RPMI8226 (cell line): ENCODE results near the gene BLVRA.
A peak's percentile ranks its signal among the peaks of the same experiment; 100 is the strongest.

Source experiments
- DNase-seq: peaks from one replicate; pipeline ENCODE4 v3.0.0-alpha.2; 2015

Gene BLVRA

DNA sequence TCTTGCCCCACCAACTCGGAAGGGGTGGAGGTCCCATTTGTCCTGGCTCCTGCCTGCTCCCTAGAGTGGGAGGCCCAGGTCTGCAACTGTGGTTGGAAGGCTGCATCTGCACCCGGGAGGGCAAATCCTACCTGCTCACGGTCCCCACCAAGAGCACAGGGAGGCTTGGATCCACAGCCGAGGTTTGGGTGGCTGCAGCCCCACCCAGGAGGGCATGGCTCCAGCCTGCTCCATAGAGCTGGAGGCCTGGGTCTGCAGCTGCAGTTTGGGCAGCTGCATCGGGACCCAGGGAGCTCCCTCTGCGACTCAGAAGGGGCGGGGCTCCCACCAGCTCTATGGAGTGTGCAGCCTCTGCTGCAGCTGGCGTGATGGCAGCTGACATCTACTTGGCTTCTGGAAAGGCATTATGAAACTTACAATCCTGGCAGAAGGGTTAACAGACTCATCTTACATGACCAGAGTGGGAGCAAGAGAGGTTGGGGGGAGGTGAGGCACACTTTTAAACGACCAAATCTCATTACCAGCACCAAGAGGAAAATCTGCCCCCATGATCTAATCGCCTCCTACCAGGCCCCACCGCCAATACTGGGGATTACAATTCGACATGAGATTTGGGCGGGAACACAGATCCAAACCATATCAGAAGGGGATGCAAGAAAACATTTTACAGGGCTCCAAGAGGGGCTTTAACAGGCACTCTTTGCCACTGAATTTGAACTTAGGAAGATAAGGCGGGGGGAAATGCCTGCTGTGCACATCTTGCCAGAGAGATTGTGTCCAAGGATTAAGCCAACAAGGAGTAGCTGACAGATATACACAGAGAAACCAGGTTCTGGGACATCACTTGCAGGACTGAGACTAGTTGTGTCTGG is 8.2 kb upstream of the BLVRA start:
- DNase-seq, result peak; percentile 88

DNA sequence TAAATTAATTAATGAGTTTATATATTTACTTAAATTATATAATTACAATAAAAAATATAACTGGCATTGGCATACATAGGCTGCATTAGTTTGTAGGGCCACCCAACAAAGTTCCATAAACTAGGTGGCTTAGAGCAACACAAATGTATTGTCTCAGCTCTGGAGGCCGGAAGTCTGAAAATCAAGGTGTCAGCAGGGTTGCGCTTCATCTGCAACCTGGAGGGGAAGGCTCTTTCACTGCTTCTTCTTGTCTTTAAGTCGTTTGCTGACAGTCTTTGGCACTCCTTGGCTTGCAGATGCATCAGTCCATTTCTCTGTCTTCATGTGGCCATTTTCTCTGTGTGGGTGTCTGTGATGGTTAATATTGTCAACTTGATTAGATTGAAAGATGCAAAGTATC is 6.1 kb upstream of the BLVRA start:
- DNase-seq, result peak; percentile 86

GRCh38 chr7:43753271-43753810 is 5.1 kb upstream of the BLVRA start:
- DNase-seq, result peak; percentile 77

DNA sequence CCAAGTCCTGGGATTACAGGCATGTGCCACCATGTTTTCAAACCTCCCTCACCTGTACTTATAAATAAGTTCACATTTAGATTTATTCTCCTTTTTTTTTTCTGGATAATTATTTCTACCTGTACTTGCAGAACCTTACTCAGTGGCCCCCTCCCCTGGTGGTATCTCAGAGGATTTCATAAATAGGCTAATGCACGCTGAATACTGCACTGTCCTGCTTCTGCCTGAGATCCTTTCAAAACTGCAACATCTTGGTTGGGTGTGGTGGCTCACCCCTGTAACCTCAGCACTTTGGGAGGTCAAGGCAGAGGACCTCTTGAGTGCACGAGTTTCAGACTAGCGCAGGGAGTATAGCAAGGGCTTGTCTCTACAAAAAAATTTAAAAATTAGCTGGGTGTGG is 4.6 kb upstream of the BLVRA start:
- DNase-seq, result peak; percentile 61

DNA sequence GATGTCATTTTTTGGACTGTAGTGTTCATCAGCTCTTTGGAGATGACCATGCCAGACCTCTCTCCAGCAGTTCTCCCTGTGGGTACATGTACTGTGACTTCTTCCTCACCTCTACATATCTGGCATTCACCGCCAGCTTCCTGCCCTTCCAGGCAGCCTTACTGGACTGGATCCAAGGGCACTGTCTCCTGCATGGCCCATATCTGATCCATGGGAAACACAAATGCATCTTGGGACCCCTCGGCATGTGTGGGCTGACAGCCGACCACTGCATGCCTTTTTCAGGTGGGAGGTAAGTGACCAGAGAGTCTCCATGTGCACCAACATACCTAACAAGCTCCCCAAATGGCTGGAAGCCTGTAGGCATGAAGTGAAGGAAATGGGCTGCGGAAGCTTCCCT is 3.9 kb upstream of the BLVRA start:
- no peak for DNase-seq

DNA sequence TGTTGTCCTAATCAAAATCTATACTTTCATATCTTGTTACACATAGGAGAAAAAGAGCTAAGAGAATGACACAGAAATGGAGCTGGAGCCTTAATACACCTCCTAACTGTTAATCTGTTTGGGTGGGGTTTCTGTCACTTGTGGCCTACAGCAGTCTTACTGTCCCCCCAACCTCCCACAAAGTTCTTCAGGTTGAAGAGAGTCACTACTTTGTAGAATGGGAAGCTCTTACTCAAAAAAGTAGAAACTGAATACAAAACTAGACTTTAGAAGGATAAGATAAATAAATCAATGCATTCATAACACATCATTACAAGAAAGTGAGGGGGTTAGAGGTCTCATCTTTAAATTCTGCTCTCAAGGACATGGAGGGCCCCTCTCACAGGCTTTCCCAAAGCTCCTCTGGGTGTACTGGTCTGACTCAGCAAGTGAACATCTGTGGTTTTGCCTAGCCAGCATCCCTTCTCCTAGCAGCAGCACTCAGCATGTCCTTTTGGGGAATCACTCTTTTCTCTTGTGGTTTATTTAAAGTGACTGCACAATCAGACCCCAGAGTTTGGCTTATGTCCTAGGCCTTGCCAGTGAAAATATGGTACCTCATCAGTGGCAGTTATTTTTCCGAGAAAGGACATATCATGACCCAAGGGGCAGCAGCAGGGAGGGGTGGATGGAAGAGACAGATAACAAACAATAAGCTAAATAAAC is 2.0 kb upstream of the BLVRA start:
- peak; percentile 93 for DNase-seq

DNA sequence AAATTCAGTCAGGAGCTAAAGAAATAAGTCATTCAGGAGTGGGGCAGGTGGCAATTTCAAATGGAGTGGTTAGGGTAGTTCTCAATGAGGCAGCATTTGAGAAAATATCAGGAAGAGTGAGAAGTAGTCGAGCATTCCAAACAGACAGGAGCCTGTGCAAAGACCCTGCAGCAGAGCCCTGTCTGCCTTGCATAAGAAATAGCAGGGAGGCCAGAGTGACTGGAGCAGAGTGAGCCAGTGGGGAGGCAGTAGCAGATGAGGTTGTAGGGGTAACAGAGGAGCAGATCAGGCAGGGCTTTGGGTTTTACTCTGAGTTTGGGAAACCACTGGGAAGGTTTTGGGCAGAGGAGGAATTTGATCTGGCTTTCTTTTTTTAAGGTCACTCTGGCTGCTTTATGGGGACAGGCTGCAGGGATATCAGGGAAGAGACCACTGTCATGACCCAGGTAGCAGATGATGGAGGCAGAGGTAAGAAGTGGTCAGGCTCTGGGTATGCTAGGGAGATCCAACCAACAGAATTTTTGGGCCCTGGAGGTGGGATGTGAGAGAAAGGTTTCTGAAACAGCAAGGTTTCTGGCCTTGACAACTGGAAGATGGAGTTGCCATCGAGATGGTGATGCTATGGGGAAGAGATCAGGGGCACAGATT is 1.3 kb upstream of the BLVRA start:
- DNase-seq, result peak; percentile 44

DNA sequence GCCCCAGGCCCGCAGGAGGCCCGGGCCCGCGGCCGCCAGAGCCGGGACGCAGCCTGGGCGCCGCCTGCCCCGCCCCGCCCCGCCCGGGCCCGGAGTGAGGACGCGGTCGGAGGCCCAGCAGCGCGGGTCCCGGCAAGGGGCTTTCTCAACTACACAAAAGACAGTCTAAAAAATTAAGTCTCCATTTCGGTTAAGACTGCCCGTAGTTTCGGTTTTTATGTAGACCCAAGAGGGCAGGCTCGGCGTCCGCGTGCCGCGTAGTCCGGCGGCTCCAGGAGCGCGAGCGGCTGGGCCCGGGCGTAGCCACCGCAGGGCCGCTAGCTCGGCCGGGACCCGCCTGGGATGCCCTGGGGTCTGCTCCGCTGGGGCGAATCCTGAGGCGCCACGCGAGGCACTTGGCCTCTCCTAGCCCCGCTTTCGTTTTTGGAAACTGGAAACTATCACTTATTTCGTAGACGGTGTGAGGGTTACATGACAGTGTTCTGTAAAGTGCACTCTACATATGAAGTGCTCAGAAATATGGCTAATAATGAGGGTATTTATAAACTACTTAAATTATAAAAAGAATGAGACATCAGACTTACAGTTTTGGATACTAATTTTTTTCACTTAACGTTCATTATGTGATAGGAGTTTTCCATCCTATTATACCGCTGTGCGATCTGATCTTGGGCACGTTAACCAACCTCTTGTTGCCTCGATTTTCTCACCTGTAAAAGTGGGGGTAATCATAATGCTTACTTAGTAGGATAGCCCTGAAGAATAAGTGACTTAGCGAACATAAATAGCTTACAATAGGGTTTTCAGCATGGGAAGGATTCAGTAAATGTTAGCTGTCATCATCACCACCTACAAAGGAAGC is 573 bp downstream of the BLVRA start:
- DNase-seq, result peak; percentile 69

DNA sequence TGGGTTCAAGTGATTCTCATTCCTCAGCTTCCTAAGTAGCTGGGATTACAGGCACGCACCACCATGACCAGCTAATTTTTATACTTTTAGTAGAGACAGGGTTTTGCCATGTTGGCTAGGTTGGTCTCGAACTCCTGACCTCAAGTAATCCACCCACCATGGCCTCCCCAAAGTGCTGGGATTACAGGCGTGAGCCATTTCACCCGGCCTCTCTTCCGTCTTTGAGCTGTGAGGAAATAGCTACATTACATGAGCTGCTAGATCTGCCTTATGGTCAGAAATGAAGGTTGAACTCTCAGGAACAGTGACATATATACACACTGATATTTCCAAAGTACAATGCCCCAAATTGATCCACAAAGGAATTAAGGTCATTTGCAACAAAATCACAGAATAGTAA is 2.4 kb downstream of the BLVRA start:
- DNase-seq, result no peak

DNA sequence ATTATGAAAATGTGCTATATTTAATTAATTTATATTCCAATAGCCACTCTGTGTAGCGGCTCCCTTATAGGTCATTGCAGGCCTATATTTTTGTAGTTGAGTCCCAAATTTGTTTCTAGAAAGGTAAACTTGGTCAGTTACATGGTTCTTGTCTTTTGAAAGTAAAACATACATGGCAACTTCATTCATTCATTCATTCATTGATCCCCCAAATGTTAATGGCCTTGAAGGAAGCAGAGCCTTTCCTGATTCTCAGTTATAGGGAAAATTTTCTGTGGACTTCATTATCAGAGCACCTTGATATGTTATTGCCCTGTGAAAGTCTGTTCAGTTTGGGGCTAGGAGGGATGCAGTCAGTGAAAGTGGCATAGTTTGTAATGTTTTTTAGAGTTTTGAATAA is 2.9 kb downstream of the BLVRA start:
- DNase-seq, result no peak

GRCh38 chr7:43761938-43762692 is 3.6 kb downstream of the BLVRA start:
- DNase-seq, result peak; percentile 26

DNA sequence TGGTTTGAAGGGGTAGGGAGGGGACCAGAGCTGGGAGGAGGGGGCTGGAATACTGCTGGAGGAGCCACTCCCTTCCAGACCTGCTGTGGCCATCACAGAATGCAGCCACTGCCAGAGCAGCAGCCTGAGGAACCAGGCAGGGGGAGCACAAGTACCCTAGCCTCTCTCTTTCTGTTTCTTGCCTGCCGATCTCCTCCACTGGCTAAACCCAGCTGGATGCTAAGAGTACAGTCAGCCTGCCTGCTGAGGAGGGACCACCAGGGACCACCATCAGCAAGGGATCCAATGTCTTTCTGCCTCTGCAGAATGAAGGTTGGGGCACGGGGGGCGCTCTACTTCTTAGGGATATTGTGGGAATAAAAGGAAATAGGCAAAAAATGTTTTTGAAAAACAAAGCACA is 4.7 kb downstream of the BLVRA start:
- no peak for DNase-seq

GRCh38 chr7:43764039-43764761 is 5.7 kb downstream of the BLVRA start:
- DNase-seq, result no peak

DNA sequence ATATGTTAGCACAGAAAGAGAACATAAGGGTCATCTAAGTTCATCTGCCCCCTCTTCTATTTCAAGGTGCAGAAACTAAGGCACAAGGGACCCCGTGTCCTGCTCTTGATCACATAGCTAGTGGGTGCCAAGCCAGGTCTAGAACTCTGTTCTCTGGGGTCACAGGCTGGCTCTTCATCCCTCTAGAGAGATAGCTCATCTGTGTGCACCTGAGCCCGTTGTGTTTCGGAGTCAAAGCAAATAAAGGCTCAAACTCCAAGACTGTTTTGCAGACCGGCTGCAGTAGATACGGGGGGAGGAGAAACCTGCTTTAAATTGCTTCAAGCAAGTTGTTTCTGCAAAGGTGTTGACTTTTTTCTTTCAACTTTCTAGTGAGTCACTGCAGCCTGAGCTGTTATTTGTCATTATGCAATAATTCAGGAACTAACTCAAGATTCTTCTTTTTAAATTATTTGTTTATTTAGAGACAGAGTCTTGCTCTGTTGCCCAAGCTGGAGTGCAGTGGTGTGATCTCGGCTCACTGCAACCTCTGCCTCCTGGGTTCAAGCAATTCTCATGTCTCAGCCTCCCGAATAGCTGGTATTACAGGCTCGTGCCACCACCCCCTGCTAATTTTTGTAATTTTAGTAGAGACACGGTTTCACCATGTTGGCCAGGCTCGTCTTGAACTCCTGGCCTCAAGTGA is 6.5 kb downstream of the BLVRA start:
- no peak for DNase-seq

DNA sequence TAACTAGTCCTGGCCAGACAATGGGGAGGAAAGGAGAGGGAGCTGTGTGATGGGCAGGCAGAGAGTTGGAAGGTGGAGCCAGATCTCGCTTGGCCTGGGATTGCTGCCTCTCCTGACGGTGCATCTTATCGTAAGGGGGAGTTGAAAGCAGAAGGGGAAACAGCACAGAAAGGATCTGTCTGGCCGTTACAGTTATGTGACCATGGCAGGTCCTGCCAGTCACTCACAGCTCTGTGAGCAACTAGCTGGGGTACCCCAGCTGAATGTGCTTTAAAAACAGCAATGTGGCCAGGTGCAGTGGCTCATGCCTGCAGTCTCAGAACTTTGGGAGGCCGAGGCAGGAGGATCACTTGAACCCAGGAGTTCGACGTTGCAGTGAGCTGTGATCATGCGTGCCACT is 8.1 kb downstream of the BLVRA start:
- DNase-seq, result no peak

DNA sequence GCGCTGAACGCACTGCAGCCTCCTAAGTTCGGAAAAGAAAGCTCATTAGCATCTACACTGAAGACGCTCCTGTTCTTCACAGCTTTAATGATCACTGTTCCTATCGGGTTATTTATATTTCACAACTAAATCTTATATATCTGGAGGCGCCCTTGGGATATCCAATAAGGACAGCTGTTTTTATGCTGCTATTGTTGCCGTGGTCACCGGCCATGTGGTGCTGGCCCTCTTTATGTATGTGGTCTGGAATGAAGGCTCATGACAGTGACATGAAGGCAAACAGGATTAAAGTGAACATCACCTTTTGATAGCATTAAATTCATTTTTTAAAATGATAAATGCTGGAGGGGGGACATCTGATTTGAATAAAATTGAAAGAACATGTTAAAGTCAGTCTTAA is 8.8 kb downstream of the BLVRA start:
- no peak for DNase-seq

DNA sequence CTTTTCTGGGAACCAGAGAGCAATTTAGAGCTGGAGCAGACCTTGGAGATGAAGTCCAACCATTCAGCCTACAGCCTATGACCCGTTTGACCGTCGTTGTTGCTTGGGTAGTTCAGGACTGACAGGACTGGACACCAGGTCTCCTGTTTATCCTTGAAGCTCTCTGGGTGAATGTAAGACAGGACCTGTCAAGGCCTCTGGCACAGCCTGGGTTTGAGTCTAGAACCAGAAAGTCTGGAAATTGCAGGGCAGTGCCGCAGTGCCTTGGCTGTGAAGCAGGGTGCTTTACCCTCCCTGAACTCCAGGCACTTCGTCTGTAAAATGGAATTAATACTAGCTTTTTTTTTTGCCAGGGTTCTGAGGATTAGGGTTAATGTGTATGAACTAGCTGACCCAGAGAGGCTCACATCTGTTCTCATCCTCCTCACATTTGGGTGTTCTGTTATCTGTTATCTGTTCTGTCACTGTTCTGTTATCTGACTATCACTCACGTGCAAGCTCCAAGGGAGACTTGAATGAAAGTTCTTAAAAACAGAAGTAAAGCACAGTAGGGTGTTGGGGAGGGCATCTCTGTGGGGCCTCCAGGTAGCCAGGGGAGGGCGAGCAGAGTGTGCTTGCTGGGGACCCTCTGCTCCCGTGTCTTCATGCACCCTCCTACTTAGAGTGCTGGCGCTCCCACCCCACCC is 9.9 kb downstream of the BLVRA start:
- no peak for DNase-seq

DNA sequence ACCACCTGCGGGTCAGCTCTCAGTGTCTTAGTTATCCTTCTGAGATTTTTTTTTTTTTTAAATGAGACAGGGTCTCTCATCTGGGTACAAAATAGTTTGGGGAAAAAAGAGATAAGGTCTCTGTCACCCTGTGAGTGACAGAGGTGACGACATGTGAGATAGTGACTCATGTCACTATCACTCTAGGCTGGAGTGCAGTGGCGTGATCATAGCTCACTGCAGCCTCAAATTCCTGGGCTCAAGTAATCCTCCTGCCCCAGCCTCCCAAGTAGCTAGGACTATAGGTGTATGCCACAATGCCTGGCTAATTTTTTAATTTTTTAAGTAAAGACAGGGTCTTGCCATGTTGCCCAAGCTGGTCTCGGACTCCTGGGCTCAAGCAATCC is 10.4 kb downstream of the BLVRA start:
- no peak for DNase-seq

DNA sequence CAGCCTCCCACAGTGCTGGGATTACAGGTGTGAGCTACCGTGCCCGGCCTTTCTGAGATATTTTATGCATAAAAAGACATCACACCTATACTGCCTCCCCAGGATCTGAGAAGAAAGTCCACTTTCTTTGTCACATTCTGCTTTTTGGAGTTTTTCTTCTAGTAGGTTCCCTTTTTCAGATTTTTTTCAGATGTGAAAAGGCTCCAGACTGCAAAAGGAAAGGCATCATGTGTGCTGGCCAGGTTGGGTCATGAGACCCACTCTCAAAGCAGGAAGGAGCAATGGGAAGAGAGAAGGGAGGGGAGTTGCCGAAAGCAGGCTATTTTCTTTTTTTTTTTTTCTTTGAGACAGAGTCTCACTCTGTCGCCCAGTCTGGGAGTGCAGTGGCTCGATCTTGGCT is 10.8 kb downstream of the BLVRA start:
- no peak for DNase-seq
